WTC11 (cell line): Measurements from ENCODE around the gene CREB3L1.

Experiments
- ATF6 ChIP-seq: sonication (generic); formaldehyde crosslinking; IDR thresholded peaks from 2 replicates; pipeline ENCODE4 v1.8.1; 2023; ENCODE audit warnings: mild to moderate bottlenecking, missing genetic modification reagents
- CTCF ChIP-seq: fragments of 200-600 bp; IDR thresholded peaks from 2 replicates; pipeline ENCODE4 v1.8.0; 2022; ENCODE audit warnings: antibody characterized with exemption
- MAX ChIP-seq: sonication (generic); formaldehyde crosslinking; IDR thresholded peaks from 2 replicates; pipeline ENCODE4 v1.8.0; 2022; ENCODE audit warnings: mild to moderate bottlenecking, missing genetic modification reagents
- NR2C2 ChIP-seq: sonication (generic); formaldehyde crosslinking; IDR thresholded peaks from 2 replicates; pipeline ENCODE4 v1.8.0; 2022; ENCODE audit warnings: mild to moderate bottlenecking, missing genetic modification reagents
- USF1 ChIP-seq: sonication (generic); formaldehyde crosslinking; IDR thresholded peaks from 2 replicates; pipeline ENCODE4 v1.8.0; 2022; ENCODE audit warnings: mild to moderate bottlenecking, missing genetic modification reagents

GRCh38 chr11:46343520-46343919 lies 66.1 kb downstream of the CREB3L1 start:
- TF ChIP-seq USF1 (CRISPR knock-in tag) (no peak), CTCF (no peak), NR2C2 (CRISPR knock-in tag) (no peak), MAX (no peak), ATF6 (no peak)
